WERI-Rb-1 (cell line): ENCODE results near the gene ZNF341.

Experiments
- DNase-seq: peaks from one replicate; pipeline ENCODE4 v3.0.0-alpha.2; 2020
- H3K27ac ChIP-seq: fragments of 250-450 bp; sonication (Bioruptor Pico); 2 replicates; pipeline ENCODE4 v1.5.1; 2020; ENCODE audit warnings: mild to moderate bottlenecking, moderate library complexity
- H3K27me3 ChIP-seq: fragments of 250-450 bp; sonication (Bioruptor Pico); 2 replicates; pipeline ENCODE4 v1.5.1; 2021; ENCODE audit warnings: mild to moderate bottlenecking, low read depth, moderate library complexity; ENCODE audit not compliant: insufficient read depth, severe bottlenecking
- H3K36me3 ChIP-seq: fragments of 250-450 bp; sonication (Bioruptor Pico); 2 replicates; pipeline ENCODE4 v1.5.1; 2020; ENCODE audit warnings: mild to moderate bottlenecking, moderate library complexity
- H3K4me3 ChIP-seq: 2 replicates; pipeline ENCODE4 v1.5.1; 2011; ENCODE audit warnings: low read depth, mild to moderate bottlenecking, control low read depth, low read length
- H3K9me3 ChIP-seq: fragments of 250-450 bp; sonication (Bioruptor Pico); 2 replicates; pipeline ENCODE4 v1.5.1; 2021; ENCODE audit warnings: mild to moderate bottlenecking, moderate library complexity; ENCODE audit not compliant: severe bottlenecking
- CTCF ChIP-seq: IDR thresholded peaks from 2 replicates; pipeline ENCODE4 v1.5.1; 2011; ENCODE audit warnings: low read depth, mild to moderate bottlenecking, control low read depth, inconsistent platforms, low read length

ZNF341 gene

DNA sequence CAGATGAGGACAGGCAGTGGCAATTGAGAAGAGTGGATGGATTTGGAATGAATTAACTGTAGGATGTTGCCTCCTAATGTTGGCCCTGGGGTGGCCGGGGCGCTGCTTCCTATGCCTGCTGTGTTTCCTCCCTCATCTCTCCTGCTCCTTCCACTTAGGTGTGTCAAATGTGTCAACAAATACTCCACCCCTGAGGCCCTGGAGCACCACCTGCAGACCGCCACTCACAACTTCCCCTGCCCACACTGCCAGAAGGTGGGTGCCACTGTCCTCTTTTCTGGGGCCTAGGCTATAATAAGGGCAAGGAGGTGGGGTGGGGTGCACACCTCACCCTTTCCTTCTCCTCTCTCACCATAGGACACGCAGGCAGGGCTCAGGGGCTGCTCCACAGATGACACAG is 49.3 kb downstream of the ZNF341 start:
- no peak for TF ChIP-seq CTCF
- no peaks in the 10 kb centered on the region for H3K36me3 ChIP-seq
- DNase-seq: no peak
- no peak overlapping the region for H3K4me3 ChIP-seq
- H3K27ac ChIP-seq: no peak overlapping the region
- no peaks in the 10 kb centered on the region for H3K27me3 ChIP-seq
- no peaks in the 10 kb centered on the region for H3K9me3 ChIP-seq

GRCh38 chr20:33781945-33782344 is 50.1 kb downstream of the ZNF341 start:
- H3K27me3 ChIP-seq: no peaks in the 10 kb centered on the region
- no peaks in the 10 kb centered on the region for H3K9me3 ChIP-seq
- no peak for TF ChIP-seq CTCF
- no peaks in the 10 kb centered on the region for H3K36me3 ChIP-seq
- no peak overlapping the region for H3K4me3 ChIP-seq
- no peak for DNase-seq
- no peak overlapping the region for H3K27ac ChIP-seq

DNA sequence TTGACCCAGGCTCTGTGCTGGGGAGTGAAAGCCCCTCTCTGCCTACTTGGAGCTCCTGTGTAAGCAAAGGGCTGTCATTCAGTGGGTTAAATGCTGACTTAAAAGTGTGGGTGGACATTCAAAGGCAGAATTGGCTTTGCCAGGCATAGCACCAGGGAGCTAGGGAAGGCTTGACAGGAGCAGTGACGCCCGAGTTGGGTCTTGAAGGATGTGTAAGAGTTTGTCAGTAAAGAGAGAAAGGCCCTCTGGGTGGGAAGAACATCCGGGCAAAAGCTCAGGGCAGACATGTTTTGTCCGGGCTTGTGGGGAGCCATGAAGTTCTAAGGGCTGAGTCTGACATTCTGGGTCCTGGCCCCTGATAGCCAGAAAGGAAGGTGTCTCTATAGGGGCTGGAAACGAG is 51.5 kb downstream of the ZNF341 start:
- no peak for TF ChIP-seq CTCF
- Histone ChIP-seq H3K9me3 (no peaks in the 10 kb centered on the region), H3K36me3 (no peaks in the 10 kb centered on the region), H3K27me3 (no peaks in the 10 kb centered on the region), H3K4me3 (no peak overlapping the region), H3K27ac (no peak overlapping the region)
- DNase-seq: no peak

GRCh38 chr20:33783818-33784217 is 52.0 kb downstream of the ZNF341 start:
- no peak for TF ChIP-seq CTCF
- H3K9me3 ChIP-seq: no peaks in the 10 kb centered on the region
- DNase-seq: no peak
- no peak overlapping the region for H3K27ac ChIP-seq
- H3K27me3 ChIP-seq: no peaks in the 10 kb centered on the region
- H3K4me3 ChIP-seq: no peak overlapping the region
- H3K36me3 ChIP-seq: no peaks in the 10 kb centered on the region

DNA sequence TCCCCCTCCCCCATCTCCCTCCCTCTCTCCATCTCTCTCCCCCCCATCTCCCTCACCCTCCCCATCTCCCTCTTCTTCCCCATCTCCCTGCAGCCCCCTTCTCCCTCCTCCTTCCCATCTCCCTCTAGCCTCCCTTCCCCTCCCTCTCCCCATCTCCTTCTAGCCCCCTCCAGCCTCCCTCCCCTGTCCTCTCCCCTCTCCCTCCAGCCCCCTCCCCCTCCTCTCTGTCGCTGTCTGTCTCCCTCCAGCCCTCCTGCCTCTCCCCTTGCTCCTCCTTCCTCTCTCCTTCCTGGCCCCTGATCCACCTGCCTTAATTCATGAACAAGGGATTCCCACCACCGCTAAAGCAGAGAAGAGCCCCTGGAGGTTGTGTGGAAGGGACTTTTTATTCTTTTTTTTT is 52.4 kb downstream of the ZNF341 start:
- no peak for TF ChIP-seq CTCF
- no peak for DNase-seq
- H3K27ac ChIP-seq: no peak overlapping the region

GRCh38 chr20:33785503-33785902 is 53.7 kb downstream of the ZNF341 start:
- H3K36me3 ChIP-seq: no peaks in the 10 kb centered on the region
- no peak for DNase-seq
- H3K27me3 ChIP-seq: no peaks in the 10 kb centered on the region
- no peaks in the 10 kb centered on the region for H3K9me3 ChIP-seq
- H3K27ac ChIP-seq: no peak overlapping the region
- TF ChIP-seq CTCF: no peak
- no peak overlapping the region for H3K4me3 ChIP-seq

More for the DNA sequence above, 52.4 kb downstream of the ZNF341 start:
- H3K9me3 ChIP-seq: no peaks in the 10 kb centered on the region
- H3K27me3 ChIP-seq: no peaks in the 10 kb centered on the region
- H3K4me3 ChIP-seq: no peak overlapping the region
- H3K36me3 ChIP-seq: no peaks in the 10 kb centered on the region
